ENCODE data around the gene NAGA.

DNA sequence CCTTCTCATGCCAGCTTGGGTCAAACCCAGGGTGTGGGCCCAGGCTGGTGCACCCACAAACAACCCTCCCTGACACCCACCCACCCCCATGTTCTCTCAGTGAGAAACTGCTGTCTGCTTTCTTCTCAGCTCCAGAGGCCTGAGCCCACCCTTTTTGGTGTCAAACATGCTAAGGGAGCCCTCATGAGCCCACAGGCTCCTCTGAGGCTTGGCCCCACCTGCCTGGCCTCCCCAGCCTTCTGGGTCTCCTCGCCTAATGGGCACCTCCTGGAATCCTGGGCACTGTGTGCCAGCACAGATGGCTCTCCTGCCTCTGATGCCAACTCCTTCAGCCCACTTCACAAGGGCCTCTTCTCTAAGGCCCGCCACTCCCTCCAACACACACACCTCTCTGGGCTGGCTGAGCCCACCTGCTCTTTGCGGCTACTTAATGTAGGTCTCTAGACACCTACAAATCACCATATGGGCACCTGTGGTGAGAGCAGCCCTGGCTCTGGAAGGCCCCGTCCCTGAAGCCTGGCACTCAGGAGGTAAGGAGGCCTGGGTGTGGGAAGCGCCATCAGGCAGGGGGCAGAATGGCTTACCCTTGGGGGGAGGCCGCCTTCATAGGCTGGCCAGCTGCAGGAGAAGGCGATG lies 4.4 kb downstream of the NAGA start:
- TF ChIP-seq, protein P1, sequence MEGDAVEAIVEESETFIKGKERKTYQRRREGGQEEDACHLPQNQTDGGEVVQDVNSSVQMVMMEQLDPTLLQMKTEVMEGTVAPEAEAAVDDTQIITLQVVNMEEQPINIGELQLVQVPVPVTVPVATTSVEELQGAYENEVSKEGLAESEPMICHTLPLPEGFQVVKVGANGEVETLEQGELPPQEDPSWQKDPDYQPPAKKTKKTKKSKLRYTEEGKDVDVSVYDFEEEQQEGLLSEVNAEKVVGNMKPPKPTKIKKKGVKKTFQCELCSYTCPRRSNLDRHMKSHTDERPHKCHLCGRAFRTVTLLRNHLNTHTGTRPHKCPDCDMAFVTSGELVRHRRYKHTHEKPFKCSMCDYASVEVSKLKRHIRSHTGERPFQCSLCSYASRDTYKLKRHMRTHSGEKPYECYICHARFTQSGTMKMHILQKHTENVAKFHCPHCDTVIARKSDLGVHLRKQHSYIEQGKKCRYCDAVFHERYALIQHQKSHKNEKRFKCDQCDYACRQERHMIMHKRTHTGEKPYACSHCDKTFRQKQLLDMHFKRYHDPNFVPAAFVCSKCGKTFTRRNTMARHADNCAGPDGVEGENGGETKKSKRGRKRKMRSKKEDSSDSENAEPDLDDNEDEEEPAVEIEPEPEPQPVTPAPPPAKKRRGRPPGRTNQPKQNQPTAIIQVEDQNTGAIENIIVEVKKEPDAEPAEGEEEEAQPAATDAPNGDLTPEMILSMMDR (conservative IDR thresholded peaks at IDR 0.05; ENCODE audit: low read length): no peak
- TF ChIP-seq EZH2phosphoT487 (IDR thresholded peaks at IDR 0.05; ENCODE audit: borderline replicate concordance, low read depth, low read length): no peak
